ENCODE results near the gene ARID5B.
"Not testable (repeated sequence)": the region's sequence is repeated elsewhere in the genome, so short reads cannot be mapped to it uniquely, and the experiment has no call there.

ARID5B gene

DNA sequence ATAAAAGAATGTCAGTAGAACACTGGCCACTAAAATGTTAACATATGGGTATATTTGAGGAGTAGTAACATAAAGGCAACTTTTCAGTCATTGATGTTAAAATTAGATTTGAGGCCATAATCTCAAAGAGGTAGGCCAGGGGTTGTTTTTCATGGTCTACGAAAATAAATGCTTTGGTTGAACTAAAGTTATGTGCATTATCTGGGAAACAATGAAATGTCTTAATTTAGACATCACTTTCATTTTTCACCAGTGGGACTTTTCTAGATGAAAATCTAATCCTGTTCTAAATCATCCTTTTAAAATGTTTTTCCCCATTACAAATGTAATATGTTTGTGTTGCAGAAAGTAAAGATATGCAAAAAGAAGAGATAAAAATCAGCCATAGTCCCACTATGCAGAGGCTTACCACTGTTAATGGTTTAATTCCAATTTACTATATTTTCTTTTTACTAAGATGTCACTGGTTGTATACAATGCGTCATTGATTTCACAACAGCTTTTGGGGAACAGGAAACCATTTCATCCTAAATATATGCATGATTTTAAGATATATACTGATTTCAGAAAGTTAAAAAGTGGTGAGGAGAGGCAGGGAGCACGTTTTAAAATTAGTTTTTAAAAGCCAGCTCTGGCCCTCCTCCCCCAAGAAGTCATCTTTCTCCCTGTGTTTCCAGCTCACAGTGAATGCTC lies 64.3 kb downstream of the ARID5B start:
- FAIRE-seq: peak; percentile 81

DNA sequence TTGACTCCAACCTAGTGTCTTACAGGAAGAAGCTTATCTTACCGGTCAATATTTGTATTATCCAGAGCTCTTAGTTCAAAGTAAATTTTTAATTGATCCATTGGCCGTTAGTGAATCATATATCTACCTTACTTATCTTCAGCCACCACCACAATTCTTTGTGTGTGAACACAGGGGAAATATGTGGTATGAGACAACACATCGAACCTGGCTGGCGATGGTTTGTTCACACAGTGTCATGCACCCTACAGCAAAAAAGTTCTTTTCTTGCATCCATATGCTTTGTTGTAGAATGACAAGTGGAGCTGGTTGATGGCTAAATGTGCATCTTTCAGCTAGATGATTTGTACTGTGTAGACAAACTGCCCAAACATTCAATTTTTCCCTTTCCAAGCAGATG lies 65.8 kb downstream of the ARID5B start:
- FAIRE-seq: no peak

DNA sequence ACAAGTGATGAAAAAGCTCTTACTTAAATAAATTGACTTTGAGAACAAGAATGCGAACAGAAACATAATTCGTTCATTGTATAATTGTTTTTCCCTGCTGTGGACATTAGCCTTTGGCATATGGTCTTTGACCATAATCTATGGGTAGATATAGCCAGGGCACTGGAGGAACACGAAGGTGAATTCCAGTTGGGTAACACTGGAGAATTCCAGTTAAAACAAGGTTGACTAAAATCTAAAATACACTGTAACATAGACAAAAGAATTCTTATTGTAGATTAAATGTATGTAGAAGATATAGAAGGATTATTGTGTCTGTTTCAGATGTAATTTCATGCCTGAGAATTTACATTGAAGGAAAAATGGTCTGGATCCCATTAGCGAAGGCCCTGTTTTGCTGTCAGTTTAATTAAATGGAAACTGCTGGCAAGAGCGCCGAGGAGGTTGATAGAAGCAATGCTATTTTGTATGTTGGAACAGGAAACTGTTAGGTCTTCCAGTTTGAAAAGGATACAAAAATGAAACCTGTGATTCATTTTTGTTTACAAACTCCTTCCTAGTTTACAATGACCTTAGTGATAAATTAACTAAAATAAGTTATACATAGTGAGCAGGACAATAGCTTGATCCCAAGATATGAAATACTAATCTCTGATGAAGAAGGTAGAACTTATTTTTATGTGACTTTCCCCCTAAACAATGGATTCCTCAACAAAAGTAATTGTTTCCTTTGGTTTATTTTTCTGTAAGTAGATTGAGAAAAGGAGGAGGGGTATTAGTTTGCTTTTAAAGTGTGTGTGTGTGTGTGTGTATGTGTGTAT lies 68.9 kb downstream of the ARID5B start:
- FAIRE-seq: peak; percentile 92

DNA sequence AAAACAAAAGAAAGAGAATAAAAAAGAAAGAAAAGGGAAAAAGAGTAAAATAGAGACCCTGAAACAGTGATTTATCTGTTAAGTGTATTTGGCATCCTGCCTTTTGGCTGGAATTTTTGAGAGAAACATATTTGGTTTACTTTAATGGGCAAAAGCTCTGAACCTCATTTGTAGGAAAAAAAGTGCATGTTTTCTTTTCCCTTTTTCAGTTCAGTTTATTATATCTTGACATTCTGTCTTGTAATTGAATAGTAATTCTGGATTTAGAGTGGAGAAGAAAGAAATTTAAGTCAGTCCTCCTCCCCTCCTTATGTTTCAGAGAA lies 69.5 kb downstream of the ARID5B start:
- peak; percentile 94 for FAIRE-seq

DNA sequence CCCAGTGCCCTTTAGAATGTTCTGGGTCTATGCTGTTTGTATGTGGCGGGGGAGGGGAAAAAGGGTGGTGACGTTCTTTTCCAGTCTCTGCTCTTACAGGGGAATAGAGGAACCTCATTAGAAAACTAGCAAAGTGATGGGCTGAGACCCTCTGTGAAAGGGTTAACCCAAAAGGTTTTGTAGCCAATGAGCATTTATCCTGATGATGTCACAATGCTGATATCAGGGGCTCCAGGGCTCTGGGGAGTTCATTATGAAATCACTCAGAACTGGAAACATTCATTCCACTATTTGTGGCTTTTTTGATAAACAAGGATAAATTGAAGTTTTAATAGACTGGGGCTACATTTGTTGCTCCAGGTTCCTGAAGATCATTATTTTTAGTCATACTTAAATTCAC lies 71.7 kb downstream of the ARID5B start:
- FAIRE-seq: no peak

DNA sequence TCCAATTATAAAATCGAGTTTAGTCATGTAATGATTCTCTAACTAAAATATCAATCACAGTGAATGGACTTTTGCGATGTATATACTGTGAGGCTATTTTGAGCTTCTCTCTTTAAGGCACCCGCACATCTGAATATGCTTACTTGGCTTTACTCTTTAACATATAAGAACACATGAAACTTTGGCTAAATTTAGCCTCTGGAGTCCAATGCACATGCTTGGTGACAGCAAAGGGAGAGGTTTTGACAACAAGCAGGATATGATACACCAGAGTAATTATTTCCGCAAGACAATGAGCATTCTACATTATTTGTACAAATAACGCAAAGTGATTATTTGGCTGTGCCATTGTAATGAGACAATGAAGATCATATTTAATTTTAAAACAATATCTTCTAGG lies 72.4 kb downstream of the ARID5B start:
- FAIRE-seq: no peak

DNA sequence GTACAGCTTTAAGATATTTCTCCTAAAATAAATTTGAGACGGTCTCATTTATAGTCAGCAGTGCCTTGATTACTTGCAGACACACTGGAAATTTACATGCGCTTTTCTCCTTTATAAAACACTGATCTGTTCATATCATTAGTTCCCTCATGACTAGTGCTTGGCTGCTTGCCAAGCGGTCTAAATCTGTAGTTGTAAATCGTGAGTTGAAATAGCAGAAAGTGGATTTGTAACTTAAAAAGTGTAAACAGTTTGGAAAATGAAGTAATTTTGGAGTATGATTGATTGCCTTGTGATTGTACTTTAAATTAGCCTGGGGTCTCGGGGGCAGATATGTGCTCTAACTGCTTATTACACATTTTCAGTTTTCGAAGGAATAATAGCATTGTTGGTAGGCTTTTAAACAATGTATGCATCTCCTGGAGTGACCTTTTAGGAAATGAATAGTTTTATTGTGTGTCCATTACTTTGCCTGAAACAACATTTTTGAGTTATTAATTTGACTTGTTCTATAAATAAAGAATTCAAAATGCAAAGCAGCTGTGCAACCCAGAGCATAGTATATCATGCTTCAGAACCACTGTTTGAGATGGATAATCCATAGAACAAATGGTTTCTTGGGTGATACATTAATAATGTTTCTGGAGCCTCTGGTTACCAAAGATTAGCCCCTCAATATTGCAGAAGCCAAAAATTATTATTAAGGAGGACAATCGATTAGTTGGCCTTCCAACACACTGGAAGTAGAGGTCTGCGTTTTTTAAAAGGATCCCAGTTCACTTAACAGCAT lies 73.3 kb downstream of the ARID5B start:
- peak; percentile 85 for FAIRE-seq

DNA sequence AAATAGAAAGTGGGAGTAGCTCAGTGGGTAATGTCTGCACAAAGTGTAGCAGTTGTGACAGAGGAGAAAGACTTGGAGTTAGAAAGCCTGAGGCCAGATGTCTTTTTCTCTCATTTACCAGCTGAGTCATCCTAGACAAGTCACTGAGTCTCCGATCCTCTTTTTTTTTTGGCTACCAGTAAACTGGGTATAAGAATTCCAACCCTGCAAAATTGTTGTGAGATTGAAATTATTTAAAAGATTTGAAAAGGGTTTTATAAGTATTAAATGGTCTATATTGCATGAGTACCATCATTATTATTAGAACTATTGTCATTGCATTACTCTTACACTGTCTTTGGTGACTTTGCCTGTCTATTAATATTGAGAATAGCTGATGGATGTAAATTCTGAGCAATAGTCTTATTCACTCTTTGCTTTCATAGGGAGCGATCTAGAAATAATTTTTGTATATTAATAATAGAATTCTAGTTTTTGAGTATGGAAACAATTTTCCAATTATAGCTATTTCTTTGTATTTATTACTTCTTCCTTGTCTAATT lies 74.0 kb downstream of the ARID5B start:
- FAIRE-seq: no peak

DNA sequence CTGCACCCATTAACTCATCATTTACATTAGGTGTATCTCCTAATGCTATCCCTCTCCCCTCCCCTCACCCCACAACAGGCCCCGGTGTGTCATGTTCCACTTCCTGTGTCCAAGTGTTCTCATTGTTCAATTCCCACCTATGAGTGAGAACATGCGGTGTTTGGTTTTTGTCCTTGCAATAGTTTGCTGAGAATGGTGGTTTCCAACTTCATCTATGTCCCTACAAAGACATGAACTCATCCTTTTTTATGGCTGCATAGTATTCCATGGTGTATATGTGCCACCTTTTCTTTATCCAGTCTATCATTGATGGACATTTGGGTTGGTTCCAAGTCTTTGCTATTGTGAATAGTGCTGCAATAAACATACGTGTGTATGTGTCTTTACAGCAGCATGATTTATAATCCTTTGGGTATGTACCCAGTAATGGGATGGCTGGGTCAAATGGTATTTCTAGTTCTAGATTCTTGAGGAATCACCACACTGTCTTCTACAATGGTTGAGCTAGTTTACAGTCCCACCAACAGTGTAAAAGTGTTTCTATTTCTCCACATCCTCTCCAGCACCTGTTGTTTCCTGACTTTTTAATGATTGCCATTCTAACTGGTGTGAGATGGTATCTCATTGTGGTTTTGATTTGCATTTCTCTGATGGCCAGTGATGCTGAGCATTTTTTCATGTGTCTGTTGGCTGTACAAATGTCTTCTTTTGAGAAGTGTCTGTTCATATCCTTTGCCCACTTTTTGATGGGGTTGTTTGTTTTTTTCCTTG lies 75.6 kb downstream of the ARID5B start:
- FAIRE-seq: not testable (repeated sequence)

DNA sequence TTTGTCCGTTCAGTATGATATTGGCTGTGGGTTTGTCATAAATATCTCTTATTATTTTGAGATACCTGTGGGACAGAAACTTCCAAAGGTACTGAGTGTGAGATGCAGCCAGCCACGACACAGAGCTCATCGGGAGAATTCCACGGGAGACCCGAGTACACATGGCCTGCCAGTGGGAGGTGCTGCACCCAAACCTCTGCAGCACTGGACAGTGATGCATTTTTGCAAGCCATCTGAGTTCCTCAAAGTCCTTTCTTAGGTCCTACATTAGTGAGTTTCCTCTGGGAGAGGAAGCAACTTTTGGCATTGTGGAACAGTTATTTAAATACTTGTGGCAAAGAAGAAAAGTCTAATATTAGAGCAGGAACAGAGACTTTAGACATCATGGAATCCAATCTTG lies 77.5 kb downstream of the ARID5B start:
- no peak for FAIRE-seq

DNA sequence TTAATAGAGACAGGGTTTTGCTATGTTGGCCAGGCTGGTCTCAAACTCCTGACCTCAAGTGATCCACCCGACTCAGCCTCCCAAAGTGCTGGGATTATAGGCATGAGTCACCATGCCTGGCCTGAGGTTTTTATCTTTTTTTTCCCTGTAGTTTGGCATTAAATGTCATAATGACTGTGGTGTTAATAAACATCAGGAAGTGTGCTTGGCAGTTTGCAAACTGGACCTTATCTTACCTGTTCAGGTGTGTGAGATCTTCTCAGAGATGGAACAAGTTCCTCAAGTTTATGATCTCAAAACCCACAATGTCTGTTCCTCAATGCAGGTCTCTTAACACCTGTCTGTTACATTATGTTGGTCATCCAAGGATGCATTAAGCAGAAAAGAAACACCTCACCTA lies 80.0 kb downstream of the ARID5B start:
- no peak for FAIRE-seq

DNA sequence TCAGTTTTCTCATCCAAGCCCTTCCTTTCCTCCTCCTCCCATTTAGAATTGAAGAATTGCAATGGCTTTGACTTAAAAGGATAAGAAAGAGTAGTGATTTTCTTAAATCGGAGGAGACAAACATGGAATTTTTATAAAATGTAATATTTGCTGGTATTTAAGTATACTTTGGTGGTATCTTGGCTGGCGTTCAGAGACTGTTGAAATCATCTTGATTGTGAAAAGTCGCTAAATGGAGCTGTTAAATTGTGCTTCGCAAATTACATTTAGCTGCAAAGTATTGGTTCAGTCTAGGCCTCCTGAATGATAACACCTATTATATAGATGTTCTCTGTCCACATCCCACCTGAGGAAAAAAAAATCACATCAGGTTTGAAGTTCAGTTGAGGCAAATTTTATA lies 81.8 kb downstream of the ARID5B start:
- FAIRE-seq: no peak

DNA sequence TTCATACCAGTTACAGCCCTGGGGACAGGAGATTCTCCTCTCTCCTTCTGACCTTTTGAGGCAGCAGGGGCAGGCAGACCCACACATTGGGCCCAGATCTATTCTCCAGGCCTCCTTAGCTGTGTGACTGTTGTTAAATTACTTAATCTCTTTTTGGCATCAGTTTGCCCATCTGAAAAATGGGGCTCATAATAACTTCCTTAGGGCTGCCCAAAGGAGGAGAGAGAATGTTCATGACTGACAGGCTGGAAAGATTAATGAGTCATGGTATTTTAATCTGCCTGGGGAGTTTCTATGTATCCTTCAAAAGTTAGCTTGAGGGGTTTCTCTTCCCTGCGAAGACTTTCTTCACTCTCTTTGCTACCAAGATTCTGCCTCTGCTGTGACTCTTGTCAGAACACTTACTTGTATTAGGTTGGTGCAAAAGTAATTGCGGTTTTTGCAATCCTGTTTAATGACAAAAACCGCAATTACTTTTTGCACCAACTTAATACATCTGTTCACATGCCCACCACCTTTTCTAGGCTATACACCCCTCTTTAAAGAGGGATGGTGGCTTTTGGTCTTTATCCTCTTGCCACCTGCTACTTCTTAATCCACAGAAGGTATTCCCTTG lies 83.4 kb downstream of the ARID5B start:
- no peak for FAIRE-seq

DNA sequence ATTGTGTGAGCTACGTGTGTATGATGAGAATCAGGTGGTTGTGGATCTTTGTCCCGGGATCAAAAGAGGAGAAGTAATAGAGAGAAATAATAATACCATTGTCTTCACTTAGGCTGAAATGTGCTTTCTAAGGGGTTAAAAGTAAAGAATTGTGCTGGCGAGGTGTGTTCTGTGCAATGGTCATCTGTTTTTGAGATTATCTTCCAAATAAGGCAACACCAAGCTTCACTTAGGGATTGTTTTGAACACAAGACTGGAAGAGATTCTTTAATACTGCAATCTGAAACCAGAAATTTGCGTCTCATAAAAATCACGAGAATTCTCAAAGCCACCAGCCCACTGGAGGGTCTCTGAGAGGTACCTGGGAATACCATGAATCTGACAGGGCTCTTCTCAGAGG lies 84.2 kb downstream of the ARID5B start:
- no peak for FAIRE-seq

DNA sequence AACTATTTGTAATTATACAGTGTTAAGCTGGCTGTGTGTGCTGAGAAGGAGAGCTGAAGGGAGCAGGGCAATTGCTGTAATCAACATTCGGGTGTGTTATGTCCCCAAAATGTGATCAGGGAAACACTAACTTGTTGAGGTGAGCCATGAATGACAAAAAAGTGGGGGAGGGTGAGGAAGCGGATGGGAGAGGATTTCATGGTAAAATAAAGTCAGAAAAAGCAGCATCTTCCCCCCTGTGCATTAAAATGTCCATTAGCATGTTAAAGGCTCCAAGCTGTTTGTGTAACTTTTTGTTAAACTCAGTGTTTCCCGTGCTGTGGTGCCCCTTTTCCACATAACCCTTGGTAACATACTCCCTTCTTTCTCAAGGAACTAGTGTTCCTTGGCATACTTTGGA lies 84.9 kb downstream of the ARID5B start:
- no peak for FAIRE-seq

DNA sequence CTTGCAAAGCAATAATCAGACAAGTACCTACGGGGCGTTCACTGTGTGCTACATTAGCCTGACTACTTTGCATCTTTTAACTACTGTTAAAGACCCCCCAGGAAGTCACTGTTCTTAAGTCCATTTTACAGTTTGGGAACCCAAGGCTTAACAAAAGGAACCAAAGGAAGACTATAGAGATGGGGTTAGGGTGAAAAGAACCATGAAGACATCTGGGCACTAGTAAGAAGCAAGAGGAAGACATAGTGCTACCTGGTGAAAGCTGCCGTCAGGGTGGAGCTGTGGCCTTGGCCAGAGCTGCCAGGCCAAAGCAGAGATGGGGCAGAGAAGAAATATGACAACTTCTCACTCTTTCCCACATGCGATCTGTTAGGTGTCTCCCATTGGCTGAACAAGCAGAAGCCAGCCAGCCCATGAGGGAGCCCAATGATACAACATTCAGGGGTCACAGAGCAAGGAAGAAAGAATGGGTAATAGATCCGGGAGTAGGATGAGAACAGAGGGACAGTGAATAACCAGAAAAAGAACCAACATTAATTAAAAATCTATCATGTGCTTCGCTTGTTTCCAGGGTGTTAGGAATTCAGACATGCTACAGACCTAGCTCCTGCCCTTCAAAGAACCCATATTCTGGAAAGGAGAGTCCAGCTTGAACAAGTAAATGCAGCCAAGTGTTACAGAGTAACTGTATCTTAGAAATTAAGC lies 85.4 kb downstream of the ARID5B start:
- no peak for FAIRE-seq

DNA sequence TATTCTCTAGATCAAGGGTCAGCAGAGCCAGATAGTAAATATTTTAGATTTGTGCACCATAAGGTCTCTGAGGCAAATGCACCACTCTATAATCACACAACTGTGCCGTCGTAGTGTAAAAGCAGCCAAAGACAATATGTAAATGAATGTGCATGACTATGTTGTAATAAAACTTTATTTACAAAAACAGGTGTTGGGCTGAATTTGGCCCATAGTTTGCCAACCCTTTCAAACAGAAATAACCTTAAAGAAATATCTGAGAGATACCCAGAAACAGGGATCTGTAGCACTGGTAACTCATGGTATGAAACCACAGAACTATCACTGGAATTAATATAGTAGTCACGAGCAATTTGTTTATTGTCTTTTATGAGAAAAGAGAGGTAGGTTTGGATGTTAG lies 86.0 kb downstream of the ARID5B start:
- peak; percentile 51 for FAIRE-seq

DNA sequence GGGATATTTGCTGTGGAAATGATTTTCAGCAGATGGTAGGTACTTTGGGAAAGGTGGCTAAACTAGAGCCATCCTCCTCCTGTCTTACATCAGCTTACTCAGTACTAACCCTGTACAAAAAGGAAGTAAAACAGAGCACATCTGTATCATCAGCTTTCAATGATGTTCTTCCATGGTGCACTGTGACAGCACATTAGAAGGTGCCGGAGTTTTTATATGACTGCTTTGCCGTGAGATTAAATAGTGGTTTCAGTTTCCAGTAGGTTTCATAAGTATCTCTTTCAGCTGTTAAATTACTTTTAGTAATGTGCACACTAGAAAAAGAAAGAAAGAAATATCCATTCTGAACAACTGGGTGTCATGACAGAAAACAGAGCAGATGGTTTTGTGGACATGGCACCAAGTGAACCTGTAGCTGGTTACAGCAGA lies 86.5 kb downstream of the ARID5B start:
- FAIRE-seq: no peak

DNA sequence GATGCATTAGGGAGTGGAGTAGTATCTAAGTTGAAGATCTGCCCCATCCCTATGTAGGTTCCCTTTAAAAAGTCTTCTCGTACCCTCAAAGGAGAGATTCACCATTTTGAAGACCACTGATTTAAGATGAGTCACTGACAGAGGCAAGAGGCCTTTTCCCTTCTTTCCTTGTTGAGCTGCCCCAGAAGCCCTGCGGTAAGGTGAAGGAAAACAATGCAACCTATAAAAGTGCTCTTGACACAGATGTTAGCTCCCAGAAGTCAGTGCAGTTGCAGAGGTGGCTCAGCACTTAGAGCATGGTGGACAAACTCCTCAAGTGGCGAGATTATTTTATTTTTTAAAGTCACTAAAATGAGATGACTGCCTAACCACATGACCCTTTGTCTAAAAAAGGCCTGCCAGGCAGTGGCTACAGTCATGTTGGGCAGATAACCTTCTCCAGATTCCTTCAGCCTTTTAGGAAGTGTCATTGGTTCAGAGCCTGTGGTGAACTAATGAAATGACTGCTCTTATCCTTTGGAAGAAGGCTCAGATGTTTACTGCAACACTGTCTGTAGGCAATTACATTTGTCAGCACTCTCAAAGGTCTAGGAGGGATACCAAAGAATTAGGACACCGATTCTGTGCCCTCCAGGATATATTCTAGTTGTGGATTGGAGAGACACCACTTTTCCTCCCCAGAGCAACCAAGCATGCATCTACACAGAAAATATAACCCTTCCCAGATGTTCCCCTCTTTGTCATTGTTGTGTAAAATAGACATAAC lies 88.7 kb downstream of the ARID5B start:
- FAIRE-seq: no peak

DNA sequence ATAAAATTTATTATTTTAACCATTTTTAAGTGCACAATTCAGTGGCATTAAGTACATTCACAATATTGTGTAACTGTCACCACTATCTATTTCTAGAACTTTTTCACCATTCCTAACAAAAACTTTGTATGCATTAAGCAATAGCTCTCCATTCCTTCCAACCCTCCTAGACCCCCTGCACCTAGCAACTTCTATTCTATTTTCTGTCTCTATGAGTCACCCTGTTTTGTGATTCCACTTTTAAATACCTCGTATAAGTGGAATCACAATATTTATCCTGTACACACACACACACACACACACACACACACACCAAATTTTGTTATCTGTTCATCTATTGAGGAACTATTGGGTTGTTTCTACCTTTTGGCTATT lies 89.2 kb downstream of the ARID5B start:
- FAIRE-seq: no peak

DNA sequence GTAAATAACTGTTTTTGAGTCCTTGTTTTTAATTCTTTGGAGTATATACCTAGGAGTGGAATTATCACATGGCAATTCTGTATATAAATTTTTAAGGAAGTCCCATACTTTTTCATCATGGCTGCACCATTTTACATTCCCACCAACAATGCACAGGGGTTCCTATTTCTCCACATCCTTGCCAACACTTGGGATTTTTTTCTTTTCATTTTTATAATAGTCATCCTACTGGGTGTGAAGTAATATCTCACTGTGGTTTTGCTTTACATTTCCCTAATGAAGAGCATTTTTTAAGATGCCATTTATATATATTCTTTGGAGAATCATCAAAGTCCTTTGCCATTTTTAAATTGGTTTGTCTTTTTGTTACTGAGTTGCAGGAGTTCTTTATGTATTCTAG lies 89.7 kb downstream of the ARID5B start:
- FAIRE-seq: no peak

All from A204.1 (cell line).